Activated CD4-positive, CD25-positive, alpha-beta regulatory T cell treated with anti-CD3 and anti-CD28 coated beads, Interleukin-2, amount 50 U/mL, for 16 hours (primary cell): ENCODE data around the gene AHI1.
"Not testable (repeated sequence)": the region's sequence is repeated elsewhere in the genome, so short reads cannot be mapped to it uniquely, and the experiment has no call there.

Experiments used
- DNase-seq: peaks from one replicate; pipeline ENCODE4 v3.0.0-alpha.2; 2020; ENCODE audit warnings: low read depth, low spot score

The AHI1 gene

GRCh38 chr6:135395136-135395535, 102.4 kb downstream of the AHI1 start:
- no peak for DNase-seq

DNA sequence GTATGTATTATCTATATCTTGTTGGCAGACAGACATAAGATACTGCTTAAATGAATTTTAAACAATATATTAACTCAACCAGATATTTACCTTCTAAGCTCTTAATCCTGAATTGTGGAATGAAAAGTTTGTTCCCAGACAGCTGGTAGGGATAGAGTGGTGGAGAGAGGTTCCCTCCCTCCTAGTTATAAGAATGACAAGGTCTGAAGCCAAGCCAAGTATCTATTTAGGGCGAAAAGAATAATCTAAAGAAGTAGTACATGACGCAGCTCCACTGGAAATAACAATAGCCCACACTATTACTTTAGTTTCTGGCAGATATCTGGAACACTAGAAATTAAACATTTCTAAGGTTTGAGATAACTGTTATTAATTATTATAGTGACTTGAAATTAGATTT, 104.3 kb downstream of the AHI1 start:
- no peak for DNase-seq

GRCh38 chr6:135390458-135390857, 107.1 kb downstream of the AHI1 start:
- no peak for DNase-seq

DNA sequence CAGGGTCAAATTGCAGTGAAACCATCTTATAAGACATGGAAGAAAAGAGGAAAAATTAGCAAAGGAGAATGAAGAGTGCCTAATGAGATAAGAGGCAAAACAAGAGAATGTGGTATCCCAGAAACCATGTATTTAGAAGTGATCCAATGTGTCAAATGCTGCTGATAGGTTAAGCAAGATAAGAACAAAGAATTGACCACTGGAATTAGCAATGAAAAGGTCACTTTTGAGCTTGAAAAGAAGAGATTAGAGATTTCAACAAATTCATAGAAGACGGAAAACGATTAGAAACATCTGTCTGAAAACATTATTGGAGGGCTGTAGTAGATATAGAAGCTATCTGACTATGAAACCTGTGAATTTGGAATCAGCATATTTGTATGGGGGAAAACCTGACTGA, 112.2 kb downstream of the AHI1 start:
- DNase-seq = no peak

DNA sequence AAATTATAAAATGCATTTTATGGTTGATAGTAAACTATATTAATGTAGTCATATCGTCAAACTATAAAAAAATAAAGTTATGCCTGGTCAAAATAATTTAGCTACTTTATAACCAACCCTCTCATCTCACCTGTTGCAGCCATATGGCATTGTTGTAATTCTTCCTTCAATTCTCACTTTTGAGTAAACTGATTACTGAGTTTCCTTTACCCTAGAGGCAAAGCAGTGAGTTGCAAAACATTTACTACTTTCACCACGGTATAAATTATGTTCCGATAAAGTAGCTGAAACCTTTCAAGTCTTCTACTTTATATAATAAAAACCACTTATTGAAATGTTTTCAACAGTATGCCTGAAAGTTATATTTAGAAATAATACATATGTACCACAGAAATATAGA, 113.8 kb downstream of the AHI1 start:
- DNase-seq = no peak

GRCh38 chr6:135383301-135383700, 114.2 kb downstream of the AHI1 start:
- no peak for DNase-seq

GRCh38 chr6:135382182-135382628, 115.3 kb downstream of the AHI1 start:
- DNase-seq = no peak

DNA sequence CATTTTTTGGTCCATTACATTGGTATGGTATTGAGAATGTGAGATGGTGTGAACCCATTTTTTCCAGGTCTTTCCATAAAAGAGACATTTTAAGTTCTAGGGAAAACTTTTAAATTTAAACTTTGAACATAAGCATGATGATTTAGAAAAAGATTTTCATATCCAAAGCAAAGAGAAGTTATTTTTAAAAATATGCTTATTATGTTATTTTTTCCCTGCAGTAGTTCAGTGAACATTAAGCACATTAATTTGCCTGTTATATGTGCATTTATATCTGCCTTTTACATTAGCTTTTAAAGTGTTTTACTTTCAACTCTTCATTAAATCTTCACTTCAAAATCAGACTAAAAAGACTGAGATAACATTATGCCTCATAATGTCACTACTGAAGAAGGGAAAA, 116.7 kb downstream of the AHI1 start:
- no peak for DNase-seq

GRCh38 chr6:135379647-135380046, 117.9 kb downstream of the AHI1 start:
- DNase-seq = no peak

DNA sequence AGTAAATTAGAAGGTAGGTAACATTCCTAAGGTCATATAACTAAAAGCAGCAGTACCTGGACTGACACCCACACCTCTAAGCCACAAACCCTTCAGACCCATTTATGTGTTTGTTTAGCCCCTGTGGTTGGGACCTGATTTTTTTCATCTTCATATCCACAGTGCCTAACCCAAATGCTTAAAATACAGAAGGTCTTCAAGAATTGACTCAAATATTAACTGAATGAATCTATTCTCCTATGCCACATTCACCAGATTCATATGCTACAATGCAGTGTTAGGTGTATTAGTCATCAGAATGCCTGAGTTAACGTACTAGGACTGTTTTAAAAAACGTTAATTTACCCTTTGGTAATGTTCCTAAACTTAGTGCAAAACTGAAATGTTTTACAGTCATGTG, 124.8 kb downstream of the AHI1 start:
- no peak for DNase-seq

- DNase-seq = not testable (repeated sequence)
Observed at GRCh38 chr6:135363622-135364021, 133.9 kb downstream of the AHI1 start.

DNA sequence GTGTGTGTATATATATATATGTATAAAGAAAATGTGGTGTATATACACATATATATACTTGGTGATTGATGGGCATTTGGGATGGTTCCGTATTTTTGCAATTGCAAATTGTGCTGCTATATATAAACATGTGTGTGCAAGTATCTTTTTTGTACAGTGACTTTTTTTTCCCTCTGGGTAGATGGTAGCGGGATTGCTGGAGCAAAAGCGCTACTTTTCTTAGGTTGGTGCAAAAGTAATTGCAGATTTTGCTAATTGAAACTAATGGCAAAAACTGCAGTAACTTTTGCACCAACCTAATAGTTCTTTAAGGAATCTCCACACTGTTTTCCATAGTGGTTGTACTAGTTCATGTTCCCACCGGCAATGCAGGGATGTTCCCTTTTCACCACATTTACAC, 135.4 kb downstream of the AHI1 start:
- DNase-seq = no peak

DNA sequence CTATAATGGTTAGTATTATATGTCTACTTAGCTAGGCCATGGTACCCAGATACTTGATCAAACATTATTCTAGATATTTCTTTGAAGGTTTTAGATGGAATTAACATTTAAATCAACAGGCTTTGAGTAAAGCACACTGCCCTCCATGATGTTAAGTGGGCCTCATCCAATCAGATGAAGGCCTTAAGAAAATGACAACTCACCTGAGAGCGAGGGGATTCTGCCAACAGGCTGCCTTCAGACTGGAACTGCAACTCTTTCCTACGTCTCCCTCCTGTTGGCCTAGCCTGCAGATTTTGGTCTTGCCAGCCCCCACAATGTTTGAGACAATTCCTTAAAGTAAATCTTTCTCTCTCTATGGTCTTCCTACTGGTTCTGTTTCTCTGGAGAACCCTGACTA, 137.3 kb downstream of the AHI1 start:
- DNase-seq = no peak

- DNase-seq = no peak
Observed at GRCh38 chr6:135358985-135359384, 138.6 kb downstream of the AHI1 start.

- DNase-seq = no peak
Observed at GRCh38 chr6:135358251-135358821, 139.2 kb downstream of the AHI1 start.

DNA sequence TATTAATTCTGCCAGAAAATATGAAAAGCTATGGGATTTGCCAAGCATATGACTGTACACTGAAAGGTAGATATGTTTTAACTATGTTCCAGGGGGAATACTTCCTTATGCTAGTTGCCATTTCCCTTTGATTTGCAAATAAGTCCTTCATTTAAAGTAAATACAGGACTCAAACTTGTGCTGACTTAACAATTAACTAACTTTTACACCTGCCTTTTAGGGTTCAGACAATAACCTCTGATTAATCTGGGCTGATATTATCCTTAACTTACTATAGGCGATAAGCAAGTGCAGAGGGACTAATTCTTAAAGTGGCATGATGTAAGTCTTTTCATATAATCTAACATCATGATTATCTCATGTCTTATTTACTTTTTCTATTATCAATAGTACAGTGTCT, 143.1 kb downstream of the AHI1 start:
- no peak for DNase-seq

DNA sequence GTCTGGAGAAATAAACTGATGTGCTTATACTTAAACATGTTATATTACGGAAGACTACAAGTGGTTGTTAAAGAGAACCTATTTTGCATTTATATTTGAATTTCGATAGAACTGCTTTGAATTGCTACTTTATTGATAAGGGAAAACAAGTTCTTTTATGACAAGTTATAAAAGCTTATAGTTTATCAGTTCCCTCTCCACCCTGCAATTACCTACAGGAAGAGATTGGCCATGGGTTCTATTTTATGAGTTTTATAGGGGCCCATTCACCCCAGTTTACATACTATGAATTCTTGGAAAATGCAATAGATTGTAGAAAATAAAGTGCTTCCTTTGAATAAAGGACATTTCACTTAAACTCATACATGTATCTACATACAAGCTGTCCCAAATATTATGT, 144.4 kb downstream of the AHI1 start:
- no peak for DNase-seq

GRCh38 chr6:135351635-135352034, 145.9 kb downstream of the AHI1 start:
- DNase-seq = no peak

DNA sequence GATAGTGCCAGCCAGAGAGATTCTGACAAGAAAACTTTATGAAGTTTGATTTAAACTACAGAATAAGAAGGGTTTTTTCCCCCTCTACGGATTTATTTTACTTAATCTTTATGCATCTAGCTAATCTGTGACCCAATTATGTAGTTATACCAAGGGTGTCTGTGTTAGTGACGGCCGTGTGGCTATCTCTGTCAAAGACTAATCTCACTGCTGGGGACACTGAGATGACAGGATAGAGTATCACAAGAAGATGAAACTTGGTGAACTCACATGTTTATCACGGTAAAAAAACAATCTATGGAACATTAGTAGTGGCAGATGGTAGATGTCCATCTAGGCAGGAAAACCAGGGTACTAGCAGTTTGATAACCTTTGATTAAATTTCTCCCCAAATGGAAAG, 149.7 kb downstream of the AHI1 start:
- no peak for DNase-seq

DNA sequence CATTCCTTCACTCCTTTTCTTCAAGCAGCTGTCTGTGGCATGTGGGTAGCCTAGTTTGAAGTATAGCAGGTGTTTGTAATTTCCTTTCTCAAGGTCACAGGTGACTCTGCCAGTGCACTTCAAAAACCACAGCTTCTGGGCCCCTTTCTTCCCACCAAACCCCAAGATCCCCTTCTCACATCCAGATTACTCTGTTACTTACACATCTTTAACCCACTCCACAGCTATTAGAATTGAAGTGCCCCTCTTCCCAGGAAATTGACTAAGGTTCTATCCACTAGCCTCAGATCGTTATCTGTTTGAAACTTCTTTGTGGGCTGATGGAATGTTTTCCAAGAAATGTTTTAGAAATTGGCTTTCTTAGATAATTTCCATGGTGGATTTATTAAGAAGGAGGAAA, 150.8 kb downstream of the AHI1 start:
- no peak for DNase-seq

DNA sequence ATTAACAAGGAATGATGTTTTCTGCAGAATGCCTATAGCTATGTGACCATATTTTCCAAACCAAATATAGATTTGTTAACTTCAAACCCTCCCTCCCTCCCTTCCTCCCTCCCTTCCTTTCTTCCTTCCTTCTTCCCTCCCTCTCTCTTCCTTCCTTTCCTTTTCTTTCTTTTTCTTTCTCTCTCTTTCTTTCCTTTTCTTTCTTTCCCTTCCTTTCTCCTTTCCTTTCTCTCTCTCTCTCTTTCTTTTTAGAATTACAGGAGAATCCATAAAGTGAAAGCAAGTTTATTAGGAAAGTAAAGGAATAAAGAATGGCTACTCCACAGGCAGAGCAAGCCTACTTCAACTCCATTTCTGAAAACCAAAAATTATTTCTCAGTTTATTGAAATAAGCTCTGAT, 153.0 kb downstream of the AHI1 start:
- no peak for DNase-seq

- DNase-seq = not testable (repeated sequence)
Observed at GRCh38 chr6:135339920-135340319, 157.6 kb downstream of the AHI1 start.

- no peak for DNase-seq
Observed at GRCh38 chr6:135334169-135334568, 163.4 kb downstream of the AHI1 start.

GRCh38 chr6:135331002-135331401, 166.5 kb downstream of the AHI1 start:
- no peak for DNase-seq
